Endodermal cell (in vitro differentiated cells): Measurements from ENCODE around the gene ADGRL3. TPM values are rescaled to one million over a fixed set of nuclear protein-coding genes. Genes with fewer than 3 reads are reported as not detected.

ENCODE experiments used
- DNase-seq: peaks from one replicate; pipeline ENCODE4 v3.0.0-alpha.2; 2017
- H3K27ac ChIP-seq: 2 replicates; pipeline ENCODE4 v1.5.1; 2013; ENCODE audit warnings: mild to moderate bottlenecking, low read depth, low read length, moderate library complexity
- H3K27me3 ChIP-seq: 2 replicates; pipeline ENCODE4 v1.6.1; 2013; ENCODE audit warnings: mild to moderate bottlenecking, low read length, moderate library complexity; ENCODE audit not compliant: insufficient read depth, control insufficient read depth, poor library complexity, severe bottlenecking
- H3K36me3 ChIP-seq: 2 replicates; pipeline ENCODE4 v1.7.0; 2013; ENCODE audit warnings: mild to moderate bottlenecking, low read length, moderate library complexity; ENCODE audit not compliant: control insufficient read depth, insufficient read depth
- H3K4me1 ChIP-seq: one replicate; pipeline ENCODE4 v1.7.0; 2013; ENCODE audit warnings: low read length; ENCODE audit not compliant: control insufficient read depth, insufficient read depth
- H3K4me3 ChIP-seq: 2 replicates; pipeline ENCODE4 v1.5.1; 2013; ENCODE audit warnings: mild to moderate bottlenecking, low read length, moderate library complexity
- H3K9ac ChIP-seq: 2 replicates; pipeline ENCODE4 v1.6.1; 2013; ENCODE audit warnings: mild to moderate bottlenecking, low read length, moderate library complexity; ENCODE audit not compliant: poor library complexity, severe bottlenecking; ENCODE audit errors: extremely low read depth
- H3K9me3 ChIP-seq: 2 replicates; pipeline ENCODE4 v1.6.1; 2013; ENCODE audit warnings: mild to moderate bottlenecking, low read length, moderate library complexity; ENCODE audit not compliant: control insufficient read depth
- H3K27ac Mint-ChIP-seq: 2 replicates; pipeline ENCODE4 v1.8.0; 2020; ENCODE audit warnings: mixed read lengths
- H3K27me3 Mint-ChIP-seq: 2 replicates; pipeline ENCODE4 v1.8.0; 2021; ENCODE audit warnings: mild to moderate bottlenecking, mixed read lengths; ENCODE audit not compliant: insufficient read depth
- H3K36me3 Mint-ChIP-seq: 2 replicates; pipeline ENCODE4 v1.8.0; 2020; ENCODE audit warnings: low read depth, mixed read lengths
- H3K4me1 Mint-ChIP-seq: 2 replicates; pipeline ENCODE4 v1.8.0; 2020; ENCODE audit warnings: mixed read lengths
- H3K4me3 Mint-ChIP-seq: 2 replicates; pipeline ENCODE4 v1.8.0; 2020; ENCODE audit warnings: mild to moderate bottlenecking, moderate library complexity, mixed read lengths
- H3K9me3 Mint-ChIP-seq: 2 replicates; pipeline ENCODE4 v1.8.0; 2020; ENCODE audit warnings: mild to moderate bottlenecking, mixed read lengths
- CTCF ChIP-seq: fragments of 200-600 bp; sonication (generic); conservative IDR thresholded peaks from 2 replicates; pipeline ENCODE4 v1.5.0; 2021; ENCODE audit warnings: antibody characterized with exemption, mild to moderate bottlenecking
- WGBS, 2 experiments: methylation state at CpG; one replicate each; pipeline versions ENCODE4 v1.1.5 to v1.1.7; 2013; ENCODE audit warnings: missing lambda C conversion rate in 2 of 2, mixed read lengths in 1 of 2; ENCODE audit not compliant: insufficient coverage in 1 of 2, insufficient read length in 1 of 2; 5-methylcytosine and 5-hydroxymethylcytosine counted together
- total RNA-seq, 2 donors: library from RNA; stranded (reverse); fragmentation: NEBNext Ultra II Directional in 1 of 2; extraction: Animal tissue kit (Norgen Biotek cat#: 25700) in 1 of 2; gene quantifications; 2 replicates in 1 of 2; 3 replicates in 1 of 2; pipeline ENCODE4 v1.2.1, GENCODE V29; 2021

ADGRL3 gene
- total RNA-seq, 2 donors from 2014 or later, result 9.9 to 10.3 TPM

- no peak overlapping the region for H3K9ac ChIP-seq
- no peaks in the 10 kb centered on the region for H3K9me3 ChIP-seq
- Mint-ChIP-seq H3K36me3 (no peaks in the 10 kb centered on the region), H3K4me3 (no peak overlapping the region), H3K27ac (no peak overlapping the region), H3K4me1 (no peaks in the 10 kb centered on the region), H3K9me3 (no peaks in the 10 kb centered on the region), H3K27me3 (no peaks in the 10 kb centered on the region)
- no peak for TF ChIP-seq CTCF
- H3K4me3 ChIP-seq, result no peak overlapping the region
- DNase-seq, result no peak
- no peak overlapping the region for H3K27ac ChIP-seq
- 85 to 91% methylated on average over 4 to 5 of the region's 5 CpGs for WGBS, 2 experiments
- H3K4me1 ChIP-seq, result no peaks in the 10 kb centered on the region
- no peaks in the 10 kb centered on the region for H3K27me3 ChIP-seq
- no peaks in the 10 kb centered on the region for H3K36me3 ChIP-seq
These were observed 77.9 kb downstream of the ADGRL3 start for GRCh38 chr4:61277785-61278760.

GRCh38 chr4:61292322-61292721 lies 92.2 kb downstream of the ADGRL3 start:
- Mint-ChIP-seq H3K27me3 (no peaks in the 10 kb centered on the region), H3K9me3 (no peaks in the 10 kb centered on the region), H3K27ac (no peak overlapping the region), H3K4me1 (peaks cover 8% of the 10 kb centered on the region), H3K4me3 (no peak overlapping the region), H3K36me3 (no peaks in the 10 kb centered on the region)
- Histone ChIP-seq H3K9ac (no peak overlapping the region), H3K36me3 (no peaks in the 10 kb centered on the region), H3K9me3 (no peaks in the 10 kb centered on the region), H3K27me3 (no peaks in the 10 kb centered on the region), H3K4me1 (no peaks in the 10 kb centered on the region), H3K27ac (no peak overlapping the region), H3K4me3 (no peak overlapping the region)
- no peak for DNase-seq
- 97 to 100% methylated on average over 3 of the region's 3 CpGs for WGBS, 2 experiments
- TF ChIP-seq CTCF, result no peak

- no peak overlapping the region for H3K27ac ChIP-seq
- no peak for DNase-seq
- Mint-ChIP-seq H3K36me3 (no peaks in the 10 kb centered on the region), H3K27ac (no peak overlapping the region), H3K4me1 (peaks cover 12% of the 10 kb centered on the region), H3K4me3 (no peak overlapping the region), H3K9me3 (no peaks in the 10 kb centered on the region), H3K27me3 (no peaks in the 10 kb centered on the region)
- 78 to 100% methylated on average over 3 to 7 of the region's 7 CpGs for WGBS, 2 experiments
- no peak for TF ChIP-seq CTCF
- no peaks in the 10 kb centered on the region for H3K9me3 ChIP-seq
- H3K4me3 ChIP-seq, result no peak overlapping the region
- H3K9ac ChIP-seq, result no peak overlapping the region
- H3K27me3 ChIP-seq, result no peaks in the 10 kb centered on the region
- no peaks in the 10 kb centered on the region for H3K4me1 ChIP-seq
- H3K36me3 ChIP-seq, result no peaks in the 10 kb centered on the region
These were observed 93.7 kb downstream of the ADGRL3 start for GRCh38 chr4:61293707-61294400.
